ENCODE data around the gene HPCAL1. TPM values are rescaled to one million over a fixed set of nuclear protein-coding genes. Genes with fewer than 3 reads are reported as not detected.

HPCAL1 gene
- total and polyA plus RNA-seq, 2 experiments from 2014 or later: 8.3 to 25.4 TPM

DNA sequence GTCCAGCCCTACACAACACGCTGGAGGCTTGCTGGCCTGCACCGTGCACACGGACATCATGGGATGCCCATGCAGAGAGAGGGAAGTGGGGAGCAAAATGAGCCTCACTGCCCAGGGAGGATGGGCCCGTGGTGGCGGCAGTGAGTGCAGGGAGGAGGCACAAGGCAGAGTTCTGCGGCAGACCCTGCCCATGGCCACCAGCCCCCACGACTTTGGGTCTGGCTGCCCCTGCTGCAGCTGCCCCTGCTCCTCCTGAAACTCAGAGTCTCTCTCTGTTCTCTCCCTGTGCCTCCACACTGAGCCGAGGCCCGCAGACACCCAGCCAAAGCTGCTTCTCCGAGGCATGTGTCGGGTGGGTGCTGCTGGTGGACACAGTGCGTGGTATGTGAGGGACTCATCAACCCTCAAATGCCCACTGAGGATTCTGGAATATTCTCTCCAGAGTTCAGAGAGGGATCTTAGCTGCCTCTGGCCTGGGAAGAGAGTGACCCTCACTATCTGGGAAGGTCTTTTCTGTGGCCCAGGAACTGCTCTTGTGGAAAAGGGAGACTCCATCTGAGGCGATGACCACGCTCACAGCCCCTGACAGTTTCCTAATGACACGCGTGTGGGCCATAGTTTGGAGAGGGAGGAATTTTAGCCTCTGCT, 45.1 kb upstream of the HPCAL1 start (continued):
- TF ChIP-seq CTCF (conservative IDR thresholded peaks at IDR 0.05; ENCODE audit: low read depth in 2 of 2): no peak
- TF ChIP-seq CREB1 (CRISPR knock-in tag; IDR thresholded peaks at IDR 0.05; ENCODE audit: low read depth): no peak
- TF ChIP-seq ETS1 (IDR thresholded peaks at IDR 0.05): no peak
- TF ChIP-seq JUNB (IDR thresholded peaks at IDR 0.05; ENCODE audit: unreplicated experiment): no peak
- TF ChIP-seq NANOG (IDR thresholded peaks at IDR 0.05; ENCODE audit: borderline replicate concordance): no peak
- no peak for TF ChIP-seq ZNF331 (CRISPR knock-in tag; IDR thresholded peaks at IDR 0.05; ENCODE audit: low read depth)
- no peak for TF ChIP-seq POLR2AphosphoS5 (IDR thresholded peaks at IDR 0.05; ENCODE audit: low read depth)
- no peak for TF ChIP-seq EZH2 (IDR thresholded peaks at IDR 0.05; ENCODE audit: low read depth, unreplicated experiment)
- no peak for TF ChIP-seq REST (IDR thresholded peaks at IDR 0.05; ENCODE audit: unreplicated experiment)
- no peak for TF ChIP-seq STAT1 (IDR thresholded peaks at IDR 0.05; ENCODE audit: unreplicated experiment)

GRCh38 chr2:10258326-10258725, 44.4 kb upstream of the HPCAL1 start:
- H3K9me2 ChIP-seq (ENCODE audit: insufficient read depth): no peaks in the 10 kb centered on the region
- Mint-ChIP-seq H3K27me3 (ENCODE audit: insufficient read depth, low read depth, poor library complexity) (peaks cover 8% of the 10 kb centered on the region), H3K36me3 (ENCODE audit: low read depth) (no peaks in the 10 kb centered on the region), H3K4me3 (no peak overlapping the region), H3K4me1 (peaks cover 10% of the 10 kb centered on the region), H3K27ac (no peak overlapping the region), H3K9me3 (no peaks in the 10 kb centered on the region; the same call in 2 of the 3 replicates)
- H3K27me3 ChIP-seq (ENCODE audit: insufficient read depth): no peaks in the 10 kb centered on the region
- DNase-seq (ENCODE audit: low spot score) (no peak), ATAC-seq (no peak)
- H3K4me2 ChIP-seq: no peak overlapping the region
- H4K20me1 ChIP-seq (replicated peaks; ENCODE audit: insufficient read depth): no peaks in the 10 kb centered on the region
- no peaks in the 10 kb centered on the region for H3K36me3 ChIP-seq (ENCODE audit: insufficient read depth)
- no peaks in the 10 kb centered on the region for H3K79me2 ChIP-seq (replicated peaks; ENCODE audit: insufficient read depth)
- H3K4me3 ChIP-seq: no peak overlapping the region
- peaks cover 10% of the 10 kb centered on the region; the same call in 1 of the 2 replicates for H3K4me1 ChIP-seq (ENCODE audit: insufficient read depth)
- no peaks in the 10 kb centered on the region for H3F3A ChIP-seq (replicated peaks; ENCODE audit: low read depth)
- H2AFZ ChIP-seq: no peak overlapping the region
- H3K27ac ChIP-seq (ENCODE audit: low read depth): no peak overlapping the region
- no peak for TF ChIP-seq CTCF (conservative IDR thresholded peaks at IDR 0.05; ENCODE audit: low read depth in 2 of 2)
- no peak for TF ChIP-seq NANOG (IDR thresholded peaks at IDR 0.05; ENCODE audit: borderline replicate concordance)
- no peak for TF ChIP-seq REST (IDR thresholded peaks at IDR 0.05; ENCODE audit: unreplicated experiment)
- no peak for TF ChIP-seq EZH2phosphoT487 (IDR thresholded peaks at IDR 0.05; ENCODE audit: unreplicated experiment)
- TF ChIP-seq ZNF331 (CRISPR knock-in tag; IDR thresholded peaks at IDR 0.05; ENCODE audit: low read depth): no peak

All from GM23338 (cell line).